ENCODE measurements around the gene CYSTM1.

CYSTM1 gene

GRCh38 chr5:140208065-140208464, 33.1 kb downstream of the CYSTM1 start:
- no peak for DNase-seq (ENCODE audit: low read depth)

DNA sequence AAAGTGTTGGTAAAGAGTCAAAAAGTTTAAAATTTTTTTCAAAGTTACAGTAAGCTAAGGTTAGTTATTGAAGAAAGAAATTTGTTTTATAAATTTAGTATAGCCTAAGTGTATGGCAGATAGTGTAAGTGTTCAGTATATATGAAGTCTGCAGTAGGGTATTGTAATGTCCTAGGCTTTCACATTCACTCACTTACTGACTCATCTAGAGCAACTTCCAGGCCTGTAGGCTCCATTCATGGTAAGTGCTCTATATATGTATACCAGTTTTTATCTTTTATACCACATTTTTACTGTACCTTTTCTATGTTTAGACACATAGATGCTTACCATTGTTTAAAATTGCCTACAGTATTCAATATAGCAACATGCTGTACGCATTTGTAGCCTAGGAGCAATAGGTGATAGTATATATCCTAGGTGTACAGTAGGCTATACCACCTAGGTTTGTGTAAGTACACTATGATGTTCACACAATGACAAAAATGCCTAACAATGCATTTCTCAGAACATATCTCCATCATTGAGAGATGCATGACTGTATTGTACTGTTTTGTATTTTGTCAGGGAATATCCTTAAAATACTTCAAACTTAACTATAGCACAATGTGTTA, 38.5 kb downstream of the CYSTM1 start:
- DNase-seq (ENCODE audit: low read depth), result no peak

- DNase-seq (ENCODE audit: low read depth), result no peak
Measured at GRCh38 chr5:140214831-140215230, 39.8 kb downstream of the CYSTM1 start.

DNA sequence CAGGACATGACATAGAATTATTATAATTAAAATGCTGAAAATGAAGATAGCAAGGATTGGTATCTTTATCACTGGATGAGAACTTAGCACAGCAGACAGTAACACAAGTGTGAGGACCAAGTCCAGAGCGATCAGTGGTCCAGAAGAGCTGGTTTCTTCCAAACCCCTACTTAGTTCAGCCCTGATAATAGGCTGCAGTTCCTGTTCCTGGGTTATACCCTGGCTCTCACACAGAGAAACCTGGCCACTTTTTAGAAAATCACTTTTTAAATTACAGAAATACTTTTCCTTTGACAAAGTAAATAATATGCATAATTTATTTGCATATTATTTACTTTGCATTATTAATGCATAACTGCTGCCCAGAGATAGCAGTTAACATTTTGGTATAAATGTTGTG, 40.3 kb downstream of the CYSTM1 start:
- DNase-seq (ENCODE audit: low read depth), result no peak

DNA sequence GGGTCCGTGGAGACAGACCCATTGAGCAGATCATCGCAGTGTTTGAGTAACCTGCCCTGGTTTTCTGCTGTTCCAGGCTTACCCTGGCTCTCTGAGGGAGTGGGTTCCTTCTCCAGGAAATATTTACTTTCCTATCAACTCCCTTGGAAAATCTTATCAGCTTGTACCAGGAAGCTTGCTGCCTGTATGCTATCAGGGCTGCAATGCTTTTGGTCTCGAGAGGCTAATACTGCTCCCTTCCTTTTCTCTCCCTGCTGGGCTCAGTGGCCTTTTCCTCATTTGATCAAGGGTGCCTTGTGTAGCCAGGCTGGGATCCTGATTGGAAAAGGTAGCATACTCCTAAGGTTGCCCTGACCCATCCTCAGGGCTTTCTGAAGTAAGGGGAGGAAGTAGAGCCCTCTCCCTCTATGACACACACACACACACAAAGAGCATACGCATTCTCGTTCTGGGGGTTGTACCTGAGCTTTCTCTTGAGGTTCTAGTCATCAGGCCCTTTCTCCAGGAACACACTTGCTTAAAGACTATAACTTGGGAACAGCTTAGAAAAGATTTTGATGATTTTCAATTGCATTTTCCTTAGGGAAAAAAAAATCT, 41.6 kb downstream of the CYSTM1 start:
- no peak for DNase-seq (ENCODE audit: low read depth)

GRCh38 chr5:140217299-140218026, 42.5 kb downstream of the CYSTM1 start:
- no peak for DNase-seq (ENCODE audit: low read depth)

- no peak for DNase-seq (ENCODE audit: low read depth)
Measured at GRCh38 chr5:140219068-140219991, 44.3 kb downstream of the CYSTM1 start.

DNA sequence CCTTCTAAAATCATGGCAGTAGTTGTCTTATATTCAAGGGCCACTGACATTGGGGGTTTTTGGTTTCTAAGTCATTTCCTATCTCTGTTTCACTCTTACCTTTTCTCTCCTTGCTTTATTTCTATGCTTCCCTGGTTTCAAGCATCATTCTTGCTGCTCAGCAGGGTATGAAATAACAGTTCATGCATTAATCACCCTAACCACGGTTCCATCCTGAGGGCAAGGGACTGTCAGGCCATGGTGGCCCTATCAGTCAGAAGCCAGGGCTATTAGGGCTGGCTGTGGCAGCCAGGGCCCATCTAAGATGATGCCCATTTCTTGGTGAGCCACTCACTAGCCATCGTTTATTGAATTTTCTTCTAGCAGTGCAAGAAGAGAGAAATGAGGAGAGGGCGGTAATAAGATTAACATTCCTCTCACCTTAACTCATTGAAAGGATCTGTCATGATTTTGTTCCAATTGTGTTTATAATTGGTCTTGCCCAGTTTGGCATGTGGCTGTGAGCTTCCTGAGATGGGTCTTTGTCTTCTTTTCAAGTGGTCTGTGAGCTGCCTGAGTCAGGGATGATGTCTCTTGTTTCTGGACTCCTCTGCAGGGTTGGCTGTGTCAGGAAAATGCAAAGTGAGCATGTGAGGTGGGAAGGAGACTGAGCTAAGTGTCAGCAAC, 45.2 kb downstream of the CYSTM1 start:
- DNase-seq (ENCODE audit: low read depth), result no peak

DNA sequence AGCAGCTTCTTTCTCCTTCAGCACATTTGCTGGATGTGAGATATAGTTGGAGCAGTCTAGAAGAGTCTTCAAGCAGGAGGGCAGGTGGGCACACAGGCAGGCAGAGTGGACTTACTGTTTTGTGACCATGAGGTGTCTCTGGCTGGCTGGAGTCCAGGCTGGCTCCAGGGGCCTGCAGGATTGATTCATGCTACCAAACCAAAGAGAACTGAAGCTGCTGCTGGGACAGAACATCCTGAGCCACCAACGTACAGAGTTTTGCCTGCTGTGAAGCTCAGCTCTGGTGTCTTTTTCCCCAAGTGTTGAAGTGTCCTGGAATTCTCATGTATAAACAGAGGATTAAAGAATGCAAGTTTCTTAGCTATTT, 45.7 kb downstream of the CYSTM1 start:
- DNase-seq (ENCODE audit: low read depth), result no peak

DNA sequence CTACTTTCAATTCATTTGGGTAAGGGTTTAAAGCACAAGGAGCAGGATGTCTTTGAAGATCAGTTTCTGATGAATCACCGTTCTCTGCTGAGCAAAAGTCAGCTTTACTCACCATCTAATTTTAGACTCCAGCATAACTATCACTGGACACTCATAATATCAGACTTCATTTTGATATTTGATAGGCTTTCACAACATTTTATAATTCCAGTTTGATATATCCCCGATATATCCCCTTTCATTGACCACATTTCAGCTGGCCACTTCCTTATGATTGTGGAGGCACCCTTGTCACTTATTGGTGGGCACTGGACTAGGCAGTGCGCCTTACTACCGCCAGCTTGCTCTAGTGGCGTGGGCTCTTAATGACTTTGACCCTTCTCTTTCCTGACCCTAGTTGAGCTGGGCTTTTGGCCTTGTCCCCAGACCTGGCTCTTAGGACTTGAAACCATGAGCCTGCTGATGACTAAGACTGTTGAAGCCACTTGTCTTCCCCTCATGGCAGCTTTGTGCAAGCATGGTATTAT, 46.8 kb downstream of the CYSTM1 start:
- no peak for DNase-seq (ENCODE audit: low read depth)

DNA sequence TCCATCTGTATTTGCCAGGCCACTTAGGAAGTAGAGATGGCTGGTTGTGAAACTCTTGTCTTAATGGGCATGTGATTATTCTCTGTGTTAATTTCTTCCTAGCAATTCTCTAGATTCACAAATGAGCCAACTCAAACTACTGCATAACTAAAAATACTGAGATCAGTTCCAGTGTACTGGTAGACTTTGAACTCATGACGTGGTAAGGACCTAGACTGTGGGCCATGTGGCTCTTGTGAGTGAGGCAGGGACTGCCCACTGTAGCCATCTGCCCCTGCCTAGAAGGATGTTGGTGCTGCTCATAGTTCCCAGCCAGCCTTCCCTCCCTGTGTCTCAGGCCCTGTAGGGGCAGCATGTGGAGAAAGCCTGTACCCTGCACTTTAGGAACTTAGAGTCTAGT, 47.4 kb downstream of the CYSTM1 start:
- DNase-seq (ENCODE audit: low read depth), result no peak

DNA sequence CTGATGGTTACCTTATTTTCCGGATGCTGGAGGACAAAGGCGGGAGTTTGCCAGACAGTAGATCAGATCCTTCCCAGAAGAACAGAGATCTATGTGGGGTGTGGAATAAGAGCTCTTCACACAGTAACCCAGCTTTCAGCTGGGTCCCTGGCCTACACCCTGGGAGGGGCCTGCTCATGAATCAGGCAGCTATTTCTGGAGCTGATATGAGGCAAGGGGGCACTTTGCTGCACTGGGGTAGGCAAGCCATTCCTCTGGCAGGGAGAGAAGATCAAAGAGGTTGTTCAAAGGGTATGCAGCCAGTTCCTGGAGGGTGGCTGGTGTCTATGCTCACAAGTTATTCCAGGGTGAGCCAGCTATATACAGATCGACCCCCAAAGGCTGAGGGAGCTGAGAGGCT, 48.6 kb downstream of the CYSTM1 start:
- DNase-seq (ENCODE audit: low read depth), result no peak

DNA sequence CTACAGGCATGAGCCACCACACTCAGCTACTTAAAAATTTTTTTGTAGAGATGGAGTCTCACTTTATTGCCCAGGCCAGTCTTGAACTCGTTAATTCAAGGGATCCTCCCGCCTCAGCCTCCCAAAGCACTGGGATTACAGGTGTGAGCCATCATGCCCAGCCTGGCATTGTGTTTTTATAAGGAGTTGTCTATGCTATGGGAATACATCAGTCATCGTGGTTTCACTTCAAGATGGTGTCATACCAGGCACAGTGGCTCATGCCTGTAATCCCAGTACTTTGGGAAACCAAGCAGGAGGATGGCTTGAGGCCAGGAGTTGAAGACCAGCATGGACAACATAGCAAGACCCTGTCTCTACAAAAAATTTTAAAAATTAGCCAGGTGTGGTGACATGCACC, 49.7 kb downstream of the CYSTM1 start:
- no peak for DNase-seq (ENCODE audit: low read depth)

DNA sequence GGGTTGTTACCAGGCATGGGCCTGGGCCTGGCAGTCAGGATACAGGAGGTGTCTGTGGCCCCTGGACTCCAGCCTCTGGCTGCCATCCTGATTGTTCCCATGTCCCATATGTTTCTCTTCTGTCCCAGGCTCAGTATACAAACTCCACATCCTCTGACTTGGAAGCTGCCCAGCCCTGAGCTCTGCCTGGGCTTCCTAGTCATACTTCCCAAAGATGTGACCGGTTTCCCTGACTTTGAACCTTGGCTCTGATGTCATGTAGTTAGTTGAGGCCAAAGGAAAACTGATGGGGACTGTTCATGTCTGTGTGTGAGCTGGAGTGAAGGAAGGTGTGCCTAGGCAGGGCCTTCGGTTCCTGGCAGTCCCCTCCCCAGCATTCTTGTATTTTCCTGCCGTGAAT, 50.4 kb downstream of the CYSTM1 start:
- no peak for DNase-seq (ENCODE audit: low read depth)

- no peak for DNase-seq (ENCODE audit: low read depth)
Measured at GRCh38 chr5:140227046-140227445, 52.1 kb downstream of the CYSTM1 start.

GRCh38 chr5:140228364-140228837, 53.4 kb downstream of the CYSTM1 start:
- no peak for DNase-seq (ENCODE audit: low read depth)

- DNase-seq (ENCODE audit: low read depth), result no peak
Measured at GRCh38 chr5:140230373-140230772, 55.4 kb downstream of the CYSTM1 start.

GRCh38 chr5:140232731-140233130, 57.7 kb downstream of the CYSTM1 start:
- DNase-seq (ENCODE audit: low read depth), result no peak

- no peak for DNase-seq (ENCODE audit: low read depth)
Measured at GRCh38 chr5:140234377-140234989, 59.5 kb downstream of the CYSTM1 start.

DNA sequence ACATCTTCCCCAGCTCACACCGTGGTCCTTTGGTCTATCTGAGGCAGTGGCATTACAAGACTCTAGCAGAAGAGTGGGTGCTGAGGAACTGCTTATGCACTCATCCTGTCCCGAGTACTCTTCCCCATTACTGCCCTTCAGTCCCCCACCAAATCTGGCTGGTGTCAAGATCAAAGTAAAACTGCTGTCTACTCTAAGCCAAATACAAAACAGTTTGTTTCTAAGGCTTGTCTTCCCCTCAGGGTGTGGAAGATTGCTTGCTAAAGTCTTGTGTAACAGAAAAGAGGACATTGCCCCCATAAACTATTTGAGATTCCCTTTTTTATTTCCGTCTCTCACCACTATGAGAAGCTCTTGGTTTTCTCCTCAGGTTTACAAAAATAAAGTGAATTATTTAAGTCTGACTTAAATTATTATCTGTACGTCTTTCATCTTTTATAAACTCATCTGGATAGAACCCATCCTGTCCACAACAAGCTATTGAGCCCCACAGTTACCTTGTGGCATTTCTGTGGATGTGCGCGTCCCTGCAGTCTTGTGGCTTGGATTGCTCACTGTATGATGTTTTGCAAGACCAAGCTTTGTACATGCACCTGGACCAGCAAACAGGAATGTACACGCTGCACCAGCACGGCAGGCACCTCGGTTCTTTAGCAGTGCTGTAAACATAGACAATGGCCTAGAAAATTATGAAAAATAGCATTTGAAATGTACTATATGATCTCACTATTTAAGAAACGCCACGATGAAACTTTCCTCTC, 61.0 kb downstream of the CYSTM1 start:
- no peak for DNase-seq (ENCODE audit: low read depth)

All from stimulated activated CD4-positive, alpha-beta T cell treated with anti-CD3 and anti-CD28 coated beads, Interleukin-2, amount 100 ng/mL, for 4 hours (primary cell).